ENCODE results near the gene NARS2. TPM values are rescaled to one million over a fixed set of nuclear protein-coding genes. Genes with fewer than 3 reads are reported as not detected.

The NARS2 gene
- total and polyA plus RNA-seq, 10 of the 15 experiments (the other 5 are each of a cell fraction or from before 2014, with no cell fraction given) = 22.2 to 45.3 (median 36.3) TPM

DNA sequence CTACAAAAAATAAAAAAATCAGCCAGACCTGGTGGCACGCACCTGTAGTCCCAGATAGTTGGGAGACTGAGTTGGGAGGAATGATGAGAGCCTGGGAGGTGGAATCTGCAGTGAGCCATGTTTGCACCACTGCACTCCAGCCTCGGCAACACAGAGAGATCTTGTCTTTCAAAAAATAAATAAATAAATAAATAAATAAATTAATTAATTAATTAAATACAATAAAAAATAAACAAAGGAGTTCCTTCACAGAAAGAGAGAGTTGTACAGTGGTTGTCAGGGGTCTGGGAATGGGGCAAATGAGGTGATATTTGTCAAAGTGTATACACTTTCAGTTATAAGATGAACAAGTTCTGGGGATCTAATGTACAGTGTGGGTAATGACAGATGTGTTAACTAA lies 107.3 kb downstream of the NARS2 start (continued):
- TF ChIP-seq HDAC2 (IDR thresholded peaks at IDR 0.05) (no peak), SREBF1 (IDR thresholded peaks at IDR 0.05; ENCODE audit: low read length) (no peak), SRF (IDR thresholded peaks at IDR 0.05; ENCODE audit: low read depth in 2 of 2, low read length in 2 of 2) (no peak), PML (IDR thresholded peaks at IDR 0.05; ENCODE audit: low read length) (no peak), SIN3A (IDR thresholded peaks at IDR 0.05; ENCODE audit: low read depth, low read length) (no peak), GABPA (IDR thresholded peaks at IDR 0.05; ENCODE audit: low read depth) (no peak), ZNF24 (IDR thresholded peaks at IDR 0.05) (no peak)
- TF ChIP-seq, protein P1, sequence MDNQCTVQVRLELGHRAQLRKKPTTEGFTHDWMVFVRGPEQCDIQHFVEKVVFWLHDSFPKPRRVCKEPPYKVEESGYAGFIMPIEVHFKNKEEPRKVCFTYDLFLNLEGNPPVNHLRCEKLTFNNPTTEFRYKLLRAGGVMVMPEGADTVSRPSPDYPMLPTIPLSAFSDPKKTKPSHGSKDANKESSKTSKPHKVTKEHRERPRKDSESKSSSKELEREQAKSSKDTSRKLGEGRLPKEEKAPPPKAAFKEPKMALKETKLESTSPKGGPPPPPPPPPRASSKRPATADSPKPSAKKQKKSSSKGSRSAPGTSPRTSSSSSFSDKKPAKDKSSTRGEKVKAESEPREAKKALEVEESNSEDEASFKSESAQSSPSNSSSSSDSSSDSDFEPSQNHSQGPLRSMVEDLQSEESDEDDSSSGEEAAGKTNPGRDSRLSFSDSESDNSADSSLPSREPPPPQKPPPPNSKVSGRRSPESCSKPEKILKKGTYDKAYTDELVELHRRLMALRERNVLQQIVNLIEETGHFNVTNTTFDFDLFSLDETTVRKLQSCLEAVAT (IDR thresholded peaks at IDR 0.05) = no peak
- TF ChIP-seq, protein P2, sequence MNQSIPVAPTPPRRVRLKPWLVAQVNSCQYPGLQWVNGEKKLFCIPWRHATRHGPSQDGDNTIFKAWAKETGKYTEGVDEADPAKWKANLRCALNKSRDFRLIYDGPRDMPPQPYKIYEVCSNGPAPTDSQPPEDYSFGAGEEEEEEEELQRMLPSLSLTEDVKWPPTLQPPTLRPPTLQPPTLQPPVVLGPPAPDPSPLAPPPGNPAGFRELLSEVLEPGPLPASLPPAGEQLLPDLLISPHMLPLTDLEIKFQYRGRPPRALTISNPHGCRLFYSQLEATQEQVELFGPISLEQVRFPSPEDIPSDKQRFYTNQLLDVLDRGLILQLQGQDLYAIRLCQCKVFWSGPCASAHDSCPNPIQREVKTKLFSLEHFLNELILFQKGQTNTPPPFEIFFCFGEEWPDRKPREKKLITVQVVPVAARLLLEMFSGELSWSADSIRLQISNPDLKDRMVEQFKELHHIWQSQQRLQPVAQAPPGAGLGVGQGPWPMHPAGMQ (IDR thresholded peaks at IDR 0.05; ENCODE audit: borderline replicate concordance) = no peak
